Mucosa of stomach (tissue), 1 donor: ENCODE results near the gene ZNF526.

Source experiments
- H3K27me3 ChIP-seq: one replicate; pipeline ENCODE4 v1.7.0; 2013; ENCODE audit warnings: mild to moderate bottlenecking, low read length; ENCODE audit not compliant: control insufficient read depth, insufficient read depth
- H3K36me3 ChIP-seq: one replicate; pipeline ENCODE4 v1.7.0; 2013; ENCODE audit warnings: low read length; ENCODE audit not compliant: control insufficient read depth, insufficient read depth
- H3K4me1 ChIP-seq: one replicate; pipeline ENCODE4 v1.7.0; 2013; ENCODE audit warnings: mild to moderate bottlenecking, low read length; ENCODE audit not compliant: control insufficient read depth, insufficient read depth
- H3K4me3 ChIP-seq: one replicate; pipeline ENCODE4 v1.7.0; 2013; ENCODE audit warnings: low read length
- H3K9ac ChIP-seq: one replicate; pipeline ENCODE4 v1.7.0; 2013; ENCODE audit warnings: mild to moderate bottlenecking, low read length, moderate library complexity
- H3K9me3 ChIP-seq: one replicate; pipeline ENCODE4 v1.7.0; 2013; ENCODE audit warnings: mild to moderate bottlenecking, low read length, moderate library complexity; ENCODE audit not compliant: control insufficient read depth
- donor health status: Pancreatic carcinoma.

Gene ZNF526

DNA sequence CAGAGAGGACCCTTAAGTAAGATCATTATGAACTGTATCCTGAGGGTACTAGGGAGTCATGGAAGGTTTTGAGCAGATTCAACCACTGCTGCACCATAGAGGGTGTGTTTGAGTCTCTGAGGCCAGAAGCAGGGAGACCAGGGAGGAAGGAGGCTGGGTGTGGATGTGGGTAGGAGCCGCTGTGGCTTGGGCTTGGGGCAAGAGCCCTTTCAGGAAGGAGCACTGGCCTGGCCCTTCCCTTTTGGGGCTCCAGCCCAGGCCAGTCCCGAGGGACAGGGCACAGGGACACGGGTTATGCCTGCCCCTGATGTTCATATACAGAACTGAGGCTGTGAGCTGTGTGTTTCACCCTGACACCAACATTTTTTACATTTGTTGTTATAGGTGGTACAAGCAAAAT, 56.2 kb downstream of the ZNF526 start:
- H3K9ac ChIP-seq: no peak overlapping the region
- no peaks in the 10 kb centered on the region for H3K27me3 ChIP-seq
- no peak overlapping the region for H3K4me3 ChIP-seq
- H3K9me3 ChIP-seq: no peaks in the 10 kb centered on the region
- peaks cover 30% of the 10 kb centered on the region for H3K4me1 ChIP-seq
- no peaks in the 10 kb centered on the region for H3K36me3 ChIP-seq

GRCh38 chr19:42276821-42277220, 56.7 kb downstream of the ZNF526 start:
- H3K9ac ChIP-seq: peak overlapping the region; percentile 52
- H3K4me1 ChIP-seq: peaks cover 31% of the 10 kb centered on the region

More at GRCh38 chr19:42276821-42277220, 56.7 kb downstream of the ZNF526 start:
- no peaks in the 10 kb centered on the region for H3K9me3 ChIP-seq
- H3K27me3 ChIP-seq: no peaks in the 10 kb centered on the region
- H3K36me3 ChIP-seq: no peaks in the 10 kb centered on the region
- no peak overlapping the region for H3K4me3 ChIP-seq
